Skeletal muscle cell (primary cell): ENCODE measurements around the gene OR2A42.
"Not testable (repeated sequence)": the region's sequence is repeated elsewhere in the genome, so short reads cannot be mapped to it uniquely, and the experiment has no call there.

Experiments
- DNase-seq: peaks from one replicate; pipeline ENCODE4 v3.0.0-alpha.2; 2010; ENCODE audit warnings: low read depth
- H3K4me3 ChIP-seq: 2 replicates; pipeline ENCODE4 v1.5.1; 2011; ENCODE audit warnings: low read depth, mild to moderate bottlenecking, control low read depth, low read length, moderate library complexity

The OR2A42 gene

GRCh38 chr7:144239365-144239764, at the start of gene OR2A42:
OR2A42 (minus strand) TSS chr7:144239605; CDS start chr7:144232843, 6,762 bp downstream.
- not testable (repeated sequence) for H3K4me3 ChIP-seq, DNase-seq

- not testable (repeated sequence) for DNase-seq, H3K4me3 ChIP-seq
Observed at GRCh38 chr7:144287171-144287784, 47.9 kb upstream of the OR2A42 start.

GRCh38 chr7:144283716-144284115, 44.3 kb upstream of the OR2A42 start:
- H3K4me3 ChIP-seq, DNase-seq: not testable (repeated sequence)

- not testable (repeated sequence) for DNase-seq, H3K4me3 ChIP-seq
Observed at GRCh38 chr7:144282490-144282889, 43.1 kb upstream of the OR2A42 start.

GRCh38 chr7:144281981-144282380, 42.6 kb upstream of the OR2A42 start:
- not testable (repeated sequence) for DNase-seq, H3K4me3 ChIP-seq

- H3K4me3 ChIP-seq, DNase-seq: not testable (repeated sequence)
Observed at GRCh38 chr7:144280010-144280409, 40.6 kb upstream of the OR2A42 start.

GRCh38 chr7:144275281-144275680, 35.9 kb upstream of the OR2A42 start:
- H3K4me3 ChIP-seq, DNase-seq: not testable (repeated sequence)

GRCh38 chr7:144269188-144269587, 29.8 kb upstream of the OR2A42 start, which contains the start of gene CTAGE8:
CTAGE8 (minus strand) TSS chr7:144269288; CDS start chr7:144269250, 38 bp downstream.
- not testable (repeated sequence) for H3K4me3 ChIP-seq, DNase-seq

GRCh38 chr7:144264692-144265091, 25.3 kb upstream of the OR2A42 start, which contains the start of gene OR2A7:
OR2A7 (minus strand) TSS chr7:144264792; CDS start chr7:144259628, 5,164 bp downstream.
- not testable (repeated sequence) for H3K4me3 ChIP-seq

GRCh38 chr7:144262128-144262527, 22.7 kb upstream of the OR2A42 start:
- DNase-seq, H3K4me3 ChIP-seq: not testable (repeated sequence)

More at GRCh38 chr7:144264692-144265091, 25.3 kb upstream of the OR2A42 start, which contains the start of gene OR2A7:
- DNase-seq, result not testable (repeated sequence)

GRCh38 chr7:144259067-144259466, 19.7 kb upstream of the OR2A42 start:
- DNase-seq, H3K4me3 ChIP-seq: not testable (repeated sequence)

GRCh38 chr7:144256112-144256511, 16.7 kb upstream of the OR2A42 start:
- no peak for DNase-seq

GRCh38 chr7:144255471-144255897, 16.1 kb upstream of the OR2A42 start:
- H3K4me3 ChIP-seq, result no peak overlapping the region
- DNase-seq, result no peak

More at GRCh38 chr7:144256112-144256511, 16.7 kb upstream of the OR2A42 start:
- H3K4me3 ChIP-seq, result no peak overlapping the region

- not testable (repeated sequence) for H3K4me3 ChIP-seq
Observed at GRCh38 chr7:144252307-144252706, 12.9 kb upstream of the OR2A42 start.

GRCh38 chr7:144247674-144248330, 8.4 kb upstream of the OR2A42 start:
- DNase-seq, H3K4me3 ChIP-seq: not testable (repeated sequence)

More at GRCh38 chr7:144252307-144252706, 12.9 kb upstream of the OR2A42 start:
- DNase-seq, result not testable (repeated sequence)

- not testable (repeated sequence) for H3K4me3 ChIP-seq, DNase-seq
Observed at GRCh38 chr7:144246967-144247366, 7.6 kb upstream of the OR2A42 start.

GRCh38 chr7:144245372-144245771, 6.0 kb upstream of the OR2A42 start:
- not testable (repeated sequence) for DNase-seq, H3K4me3 ChIP-seq

GRCh38 chr7:144238530-144239082, 799 bp downstream of the OR2A42 start:
- DNase-seq, H3K4me3 ChIP-seq: not testable (repeated sequence)

GRCh38 chr7:144233039-144233438, 6.4 kb downstream of the OR2A42 start:
- not testable (repeated sequence) for H3K4me3 ChIP-seq, DNase-seq

GRCh38 chr7:144231027-144231426, 8.4 kb downstream of the OR2A42 start:
- DNase-seq, H3K4me3 ChIP-seq: not testable (repeated sequence)
